ENCODE results near the gene LHX6. TPM values are rescaled to one million over a fixed set of nuclear protein-coding genes. Genes with fewer than 3 reads are reported as not detected.

Gene LHX6
- total RNA-seq, 4 donors from 2014 or later, result 0.68 to 12.7 (median 1.4) TPM; not detected in 1

- Histone ChIP-seq H3K27ac (no peak overlapping the region), H3K9me3 (no peaks in the 10 kb centered on the region), H3K4me3 (no peak overlapping the region), H3K36me3 (no peaks in the 10 kb centered on the region), H3K27me3 (no peaks in the 10 kb centered on the region), H3K4me1 (peaks cover 0 to 8% (median 1%) of the 10 kb centered on the region in 4 donors)
- in situ Hi-C loops (cut with MboI; ENCODE audit: low pct_ligation_motif_present in 1 of 4, low pct_unique_long_range_greater_than_20kb in 1 of 4, low sequenced_read_pairs in 3 of 4), result no loop called here
- intact Hi-C loops (cut with DNase I; ENCODE audit: low total_unique reads), result no loop called here
- WGBS, 2 donors (ENCODE audit: low coverage in 1 of 2), result 62 to 73% methylated on average over 1 of the region's 1 CpG
- no peak for TF ChIP-seq POLR2A (IDR thresholded peaks at IDR 0.05)
- TF ChIP-seq POLR2AphosphoS5 (IDR thresholded peaks at IDR 0.05), result no peak
- TF ChIP-seq EP300 (IDR thresholded peaks at IDR 0.05; ENCODE audit: low read depth), result no peak
- no peak for TF ChIP-seq CTCF (IDR thresholded peaks at IDR 0.05)
- no peak for DNase-seq
Observed at GRCh38 chr9:122184551-122184950, 44.2 kb downstream of the LHX6 start.

- Histone ChIP-seq H3K27me3 (no peaks in the 10 kb centered on the region), H3K36me3 (no peaks in the 10 kb centered on the region), H3K9me3 (no peaks in the 10 kb centered on the region), H3K4me1 (peaks cover 0 to 18% (median 4%) of the 10 kb centered on the region in 4 donors), H3K4me3 (no peak overlapping the region), H3K27ac (no peak overlapping the region)
- TF ChIP-seq POLR2A (IDR thresholded peaks at IDR 0.05) (no peak), EP300 (IDR thresholded peaks at IDR 0.05; ENCODE audit: low read depth) (no peak), CTCF (IDR thresholded peaks at IDR 0.05) (no peak), POLR2AphosphoS5 (IDR thresholded peaks at IDR 0.05) (no peak)
- intact Hi-C loops (cut with DNase I; ENCODE audit: low total_unique reads) (no loop called here), in situ Hi-C loops (cut with MboI; ENCODE audit: low pct_ligation_motif_present in 1 of 4, low pct_unique_long_range_greater_than_20kb in 1 of 4, low sequenced_read_pairs in 3 of 4) (no loop called here)
- 57 to 70% methylated on average over 7 of the region's 7 CpGs for WGBS, 2 donors (ENCODE audit: low coverage in 1 of 2)
- DNase-seq, result no peak
Observed at GRCh38 chr9:122183501-122183900, 45.3 kb downstream of the LHX6 start.

GRCh38 chr9:122180633-122181032 is 48.1 kb downstream of the LHX6 start:
- intact Hi-C loops (cut with DNase I; ENCODE audit: low total_unique reads) (no loop called here), in situ Hi-C loops (cut with MboI; ENCODE audit: low pct_ligation_motif_present in 1 of 4, low pct_unique_long_range_greater_than_20kb in 1 of 4, low sequenced_read_pairs in 3 of 4) (no loop called here)
- Histone ChIP-seq H3K27ac (no peak overlapping the region), H3K9me3 (no peaks in the 10 kb centered on the region), H3K4me3 (no peak overlapping the region), H3K27me3 (no peaks in the 10 kb centered on the region), H3K4me1 (peaks cover 0 to 14% (median 4%) of the 10 kb centered on the region in 4 donors), H3K36me3 (no peaks in the 10 kb centered on the region)
- TF ChIP-seq POLR2A (IDR thresholded peaks at IDR 0.05) (no peak), EP300 (IDR thresholded peaks at IDR 0.05; ENCODE audit: low read depth) (no peak), CTCF (IDR thresholded peaks at IDR 0.05) (no peak), POLR2AphosphoS5 (IDR thresholded peaks at IDR 0.05) (no peak)
- no peak for DNase-seq
- 14 to 63% methylated on average over 1 to 4 of the region's 4 CpGs for WGBS, 2 donors (ENCODE audit: low coverage in 1 of 2)

- Histone ChIP-seq H3K9me3 (no peaks in the 10 kb centered on the region), H3K27ac (no peak overlapping the region), H3K36me3 (no peaks in the 10 kb centered on the region), H3K4me1 (peaks cover 0 to 14% (median 4%) of the 10 kb centered on the region in 4 donors), H3K27me3 (no peaks in the 10 kb centered on the region), H3K4me3 (no peak overlapping the region)
- WGBS, 2 donors (ENCODE audit: low coverage in 1 of 2), result 68% methylated on average over 2 of the region's 2 CpGs; no CpG with 5 or more reads in 1 of the 2 donors
- no peak for DNase-seq
- in situ Hi-C loops (cut with MboI; ENCODE audit: low pct_ligation_motif_present in 1 of 4, low pct_unique_long_range_greater_than_20kb in 1 of 4, low sequenced_read_pairs in 3 of 4), result no loop called here
- TF ChIP-seq EP300 (IDR thresholded peaks at IDR 0.05; ENCODE audit: low read depth) (no peak), POLR2A (IDR thresholded peaks at IDR 0.05) (no peak), POLR2AphosphoS5 (IDR thresholded peaks at IDR 0.05) (no peak), CTCF (IDR thresholded peaks at IDR 0.05) (no peak)
- intact Hi-C loops (cut with DNase I; ENCODE audit: low total_unique reads), result no loop called here
Observed at GRCh38 chr9:122179690-122180074, 49.1 kb downstream of the LHX6 start.
